Smooth muscle cell of the brain vasculature (primary cell): ENCODE data around the gene GEMIN5.
"Not testable (repeated sequence)": the region's sequence is repeated elsewhere in the genome, so short reads cannot be mapped to it uniquely, and the experiment has no call there.

Experiments used
- DNase-seq: peaks from one replicate; pipeline ENCODE4 v3.0.0-alpha.2; 2012; ENCODE audit warnings: low read depth, low spot score

GEMIN5 gene

GRCh38 chr5:154940772-154941620 lies 3.0 kb upstream of the GEMIN5 start, which contains the start of gene MRPL22:
Gene MRPL22 (plus strand): TSS chr5:154941073. CDS start chr5:154941111, 38 bp downstream.
- DNase-seq: peak; percentile 82

- no peak for DNase-seq
These were observed 2.4 kb upstream of the GEMIN5 start for GRCh38 chr5:154940375-154940771.

- not testable (repeated sequence) for DNase-seq
These were observed 1.4 kb upstream of the GEMIN5 start for GRCh38 chr5:154939387-154939786.

GRCh38 chr5:154937186-154937717 lies 759 bp downstream of the GEMIN5 start:
- DNase-seq: no peak

GRCh38 chr5:154934881-154935280 lies 3.1 kb downstream of the GEMIN5 start:
- no peak for DNase-seq

- DNase-seq: no peak
These were observed 4.5 kb downstream of the GEMIN5 start for GRCh38 chr5:154933537-154933936.

GRCh38 chr5:154923441-154924430 lies 14.3 kb downstream of the GEMIN5 start:
- no peak for DNase-seq

- no peak for DNase-seq
These were observed 20.3 kb downstream of the GEMIN5 start for GRCh38 chr5:154917757-154918156.

GRCh38 chr5:154916874-154917273 lies 21.1 kb downstream of the GEMIN5 start:
- no peak for DNase-seq

- DNase-seq: not testable (repeated sequence)
These were observed 32.4 kb downstream of the GEMIN5 start for GRCh38 chr5:154905601-154906000.

- no peak for DNase-seq
These were observed 36.1 kb downstream of the GEMIN5 start for GRCh38 chr5:154901913-154902312.

GRCh38 chr5:154901276-154901675 lies 36.7 kb downstream of the GEMIN5 start:
- peak; percentile 81 for DNase-seq

GRCh38 chr5:154900066-154900465 lies 37.9 kb downstream of the GEMIN5 start:
- no peak for DNase-seq

GRCh38 chr5:154899151-154899816 lies 38.7 kb downstream of the GEMIN5 start:
- DNase-seq: peak; percentile 45

GRCh38 chr5:154898210-154898609 lies 39.8 kb downstream of the GEMIN5 start:
- DNase-seq: no peak

GRCh38 chr5:154896562-154897165 lies 41.3 kb downstream of the GEMIN5 start:
- no peak for DNase-seq

GRCh38 chr5:154895606-154896561 lies 42.1 kb downstream of the GEMIN5 start:
- DNase-seq: no peak

GRCh38 chr5:154893381-154893780 lies 44.6 kb downstream of the GEMIN5 start:
- DNase-seq: no peak

- no peak for DNase-seq
These were observed 45.6 kb downstream of the GEMIN5 start for GRCh38 chr5:154892369-154892771.

GRCh38 chr5:154885439-154885838 lies 52.6 kb downstream of the GEMIN5 start:
- DNase-seq: no peak
